Trophoblast cell (in vitro differentiated cells and primary cell): Measurements from ENCODE around the gene BICC1.

Source experiments
- DNase-seq, 2 donors: peaks; one replicate each; pipeline ENCODE4 v3.0.0-alpha.2; 2016
- H2AFZ ChIP-seq: 2 replicates; pipeline ENCODE4 v1.6.1; 2013; ENCODE audit warnings: low read length, moderate library complexity, mild to moderate bottlenecking; ENCODE audit not compliant: insufficient read depth, poor library complexity
- H2AK5ac ChIP-seq: 2 replicates; pipeline ENCODE4 v1.6.1; 2013; ENCODE audit warnings: mild to moderate bottlenecking, low read length
- H2BK120ac ChIP-seq: 2 replicates; pipeline ENCODE4 v1.6.1; 2013; ENCODE audit warnings: low read length, mild to moderate bottlenecking, moderate library complexity; ENCODE audit not compliant: insufficient read depth, poor library complexity
- H2BK12ac ChIP-seq: 2 replicates; pipeline ENCODE4 v1.6.1; 2013; ENCODE audit warnings: mild to moderate bottlenecking, low read length, moderate library complexity
- H2BK5ac ChIP-seq: 2 replicates; pipeline ENCODE4 v1.6.1; 2013; ENCODE audit warnings: low read length, low read depth, moderate library complexity, mild to moderate bottlenecking; ENCODE audit not compliant: poor library complexity
- H3K14ac ChIP-seq: 2 replicates; pipeline ENCODE4 v1.6.1; 2013; ENCODE audit warnings: mild to moderate bottlenecking, low read length
- H3K18ac ChIP-seq: 2 replicates; pipeline ENCODE4 v1.6.1; 2013; ENCODE audit warnings: mild to moderate bottlenecking, low read length
- H3K23ac ChIP-seq: 2 replicates; pipeline ENCODE4 v1.6.1; 2013; ENCODE audit warnings: low read length
- H3K27ac ChIP-seq: 2 replicates; pipeline ENCODE4 v1.5.1; 2013; ENCODE audit warnings: low read depth, mild to moderate bottlenecking, inconsistent platforms, low read length, moderate library complexity
- H3K27me3 ChIP-seq: 2 replicates; pipeline ENCODE4 v1.6.1; 2013; ENCODE audit warnings: inconsistent platforms, mild to moderate bottlenecking, low read length, moderate library complexity; ENCODE audit not compliant: insufficient read depth
- H3K36me3 ChIP-seq, 2 experiments: 1 replicate in 1 of 2; 2 replicates in 1 of 2; pipeline ENCODE4 v1.6.1; 2013; ENCODE audit warnings: low read length in 2 of 2, mild to moderate bottlenecking in 2 of 2, moderate library complexity in 1 of 2; ENCODE audit not compliant: insufficient read depth in 2 of 2, control insufficient read depth in 1 of 2
- H3K4ac ChIP-seq: 2 replicates; pipeline ENCODE4 v1.6.1; 2013; ENCODE audit warnings: low read depth, mild to moderate bottlenecking, low read length, moderate library complexity
- H3K4me1 ChIP-seq, 2 experiments: 1 replicate in 1 of 2; 2 replicates in 1 of 2; pipeline ENCODE4 v1.6.1; 2013; ENCODE audit warnings: low read length in 2 of 2, mild to moderate bottlenecking in 2 of 2, moderate library complexity in 1 of 2; ENCODE audit not compliant: insufficient read depth in 2 of 2, control insufficient read depth in 1 of 2
- H3K4me2 ChIP-seq: 2 replicates; pipeline ENCODE4 v1.6.1; 2013; ENCODE audit warnings: inconsistent platforms, mild to moderate bottlenecking, low read length, moderate library complexity
- H3K4me3 ChIP-seq: 2 replicates; pipeline ENCODE4 v1.5.1; 2013; ENCODE audit warnings: mild to moderate bottlenecking, low read depth, low read length, inconsistent platforms
- H3K79me1 ChIP-seq: one replicate; pipeline ENCODE4 v1.6.1; 2013; ENCODE audit warnings: low read length
- H3K79me2 ChIP-seq: 2 replicates; pipeline ENCODE4 v1.6.1; 2013; ENCODE audit warnings: low read length, mild to moderate bottlenecking; ENCODE audit not compliant: control insufficient read depth, insufficient read depth, poor library complexity
- H3K9ac ChIP-seq: 2 replicates; pipeline ENCODE4 v1.6.1; 2013; ENCODE audit warnings: mild to moderate bottlenecking, low read length
- H3K9me3 ChIP-seq: 2 replicates; pipeline ENCODE4 v1.6.1; 2013; ENCODE audit warnings: low read depth, mild to moderate bottlenecking, control low read depth, inconsistent platforms, low read length; ENCODE audit not compliant: insufficient read depth
- H4K12ac ChIP-seq: 2 replicates; pipeline ENCODE4 v1.6.1; 2013; ENCODE audit warnings: low read depth, mild to moderate bottlenecking, low read length, moderate library complexity
- H4K8ac ChIP-seq: 2 replicates; pipeline ENCODE4 v1.6.1; 2013; ENCODE audit warnings: low read depth, mild to moderate bottlenecking, low read length, moderate library complexity
- H4K91ac ChIP-seq: one replicate; pipeline ENCODE4 v1.6.1; 2013; ENCODE audit warnings: low read depth, mild to moderate bottlenecking, low read length, moderate library complexity
- WGBS: extraction: QIAGEN DNeasy Blood & Tissue Kit; methylation state at CpG from one replicate; pipeline ENCODE4 v1.1.7; 2013; ENCODE audit warnings: missing lambda C conversion rate; ENCODE audit not compliant: insufficient read length, insufficient coverage; ENCODE audit errors: extremely low coverage; 5-methylcytosine and 5-hydroxymethylcytosine counted together

The BICC1 gene

GRCh38 chr10:58577437-58577777 lies 64.7 kb downstream of the BICC1 start:
- Histone ChIP-seq H3K36me3 (no peaks in the 10 kb centered on the region), H3K4me2 (no peak overlapping the region), H3K18ac (no peak overlapping the region), H4K8ac (no peak overlapping the region), H2BK5ac (no peak overlapping the region), H2BK120ac (no peak overlapping the region), H3K4me3 (no peak overlapping the region), H3K27me3 (no peaks in the 10 kb centered on the region), H2BK12ac (no peak overlapping the region), H3K14ac (no peak overlapping the region), H3K79me1 (no peaks in the 10 kb centered on the region), H3K9ac (no peak overlapping the region), H4K12ac (no peak overlapping the region), H3K4ac (no peak overlapping the region), H3K23ac (no peak overlapping the region), H3K9me3 (no peaks in the 10 kb centered on the region), H4K91ac (no peak overlapping the region), H2AFZ (no peak overlapping the region), H3K4me1 (no peaks in the 10 kb centered on the region), H3K27ac (no peak overlapping the region), H3K79me2 (no peaks in the 10 kb centered on the region), H2AK5ac (no peak overlapping the region)
- DNase-seq: no peak

- Histone ChIP-seq H3K79me1 (no peaks in the 10 kb centered on the region), H4K8ac (no peak overlapping the region), H3K18ac (no peak overlapping the region), H3K4ac (no peak overlapping the region), H4K91ac (no peak overlapping the region), H3K79me2 (no peaks in the 10 kb centered on the region), H3K9me3 (no peaks in the 10 kb centered on the region), H3K14ac (no peak overlapping the region), H3K36me3 (no peaks in the 10 kb centered on the region), H2AFZ (no peak overlapping the region), H2BK5ac (no peak overlapping the region), H2BK12ac (no peak overlapping the region), H3K4me1 (no peaks in the 10 kb centered on the region), H3K27me3 (no peaks in the 10 kb centered on the region), H2AK5ac (no peak overlapping the region), H3K23ac (no peak overlapping the region), H3K4me3 (no peak overlapping the region), H3K4me2 (no peak overlapping the region), H2BK120ac (no peak overlapping the region), H4K12ac (no peak overlapping the region), H3K27ac (no peak overlapping the region), H3K9ac (no peak overlapping the region)
- DNase-seq: no peak
- WGBS: no CpG with 5 or more reads among the region's 8 CpGs
These were observed 65.7 kb downstream of the BICC1 start for GRCh38 chr10:58578366-58578765.

GRCh38 chr10:58579011-58579655 lies 66.5 kb downstream of the BICC1 start:
- Histone ChIP-seq H3K9me3 (no peaks in the 10 kb centered on the region), H2AK5ac (no peak overlapping the region), H3K4me2 (no peak overlapping the region), H3K79me1 (no peaks in the 10 kb centered on the region), H3K9ac (no peak overlapping the region), H2BK120ac (no peak overlapping the region), H3K4me1 (no peaks in the 10 kb centered on the region), H4K12ac (no peak overlapping the region), H4K8ac (no peak overlapping the region), H3K23ac (no peak overlapping the region), H3K4me3 (no peak overlapping the region), H2BK12ac (no peak overlapping the region), H4K91ac (no peak overlapping the region), H3K27ac (no peak overlapping the region), H3K36me3 (no peaks in the 10 kb centered on the region), H3K14ac (no peak overlapping the region), H3K27me3 (no peaks in the 10 kb centered on the region), H2BK5ac (no peak overlapping the region), H2AFZ (no peak overlapping the region), H3K79me2 (no peaks in the 10 kb centered on the region), H3K18ac (no peak overlapping the region), H3K4ac (no peak overlapping the region)
- no peak for DNase-seq
- no CpG with 5 or more reads among the region's 11 CpGs for WGBS

GRCh38 chr10:58582045-58582444 lies 69.4 kb downstream of the BICC1 start:
- H2BK12ac ChIP-seq: no peak overlapping the region
- H3K4ac ChIP-seq: no peak overlapping the region

More at GRCh38 chr10:58582045-58582444, 69.4 kb downstream of the BICC1 start:
- Histone ChIP-seq H3K14ac (no peak overlapping the region), H3K79me1 (no peaks in the 10 kb centered on the region), H3K27me3 (no peaks in the 10 kb centered on the region), H4K8ac (no peak overlapping the region), H3K9ac (no peak overlapping the region), H3K4me2 (no peak overlapping the region), H3K79me2 (no peaks in the 10 kb centered on the region), H3K4me3 (no peak overlapping the region), H2BK5ac (no peak overlapping the region), H4K91ac (no peak overlapping the region), H3K18ac (no peak overlapping the region), H3K23ac (no peak overlapping the region), H2AK5ac (no peak overlapping the region), H3K9me3 (no peaks in the 10 kb centered on the region), H2BK120ac (no peak overlapping the region), H3K36me3 (no peaks in the 10 kb centered on the region), H3K4me1 (no peaks in the 10 kb centered on the region), H3K27ac (no peak overlapping the region), H2AFZ (no peak overlapping the region), H4K12ac (no peak overlapping the region)
- DNase-seq: no peak
